Suprapubic skin (tissue), 4 donors: ENCODE results near the gene PYGB. TPM values are rescaled to one million over a fixed set of nuclear protein-coding genes. Genes with fewer than 3 reads are reported as not detected.
"Not testable (repeated sequence)": the region's sequence is repeated elsewhere in the genome, so short reads cannot be mapped to it uniquely, and the experiment has no call there.

Experiments
- DNase-seq, 2 donors: peaks; one replicate each; pipeline ENCODE4 v3.0.0-alpha.2; 2019; ENCODE audit warnings: low spot score in 2 of 2
- H3K27ac ChIP-seq: fragments of 200-600 bp; sonication (generic); one replicate; pipeline ENCODE4 v1.5.1; 2019
- H3K27me3 ChIP-seq: fragments of 200-600 bp; sonication (generic); one replicate; pipeline ENCODE4 v1.5.1; 2019
- H3K36me3 ChIP-seq: fragments of 200-600 bp; sonication (generic); one replicate; pipeline ENCODE4 v1.5.1; 2019
- H3K4me1 ChIP-seq: fragments of 200-600 bp; sonication (generic); one replicate; pipeline ENCODE4 v1.5.1; 2019
- H3K4me3 ChIP-seq: fragments of 200-600 bp; sonication (generic); one replicate; pipeline ENCODE4 v1.5.1; 2019; ENCODE audit warnings: mild to moderate bottlenecking
- H3K9me3 ChIP-seq: fragments of 200-600 bp; sonication (generic); one replicate; pipeline ENCODE4 v1.5.1; 2019
- CTCF ChIP-seq, 2 donors: fragments of 200-600 bp in 1 of 2; fragments of 450-650 bp in 1 of 2; sonication (generic) in 1 of 2; IDR thresholded peaks; one replicate each; pipeline ENCODE4 v1.5.1; 2016 to 2019; ENCODE audit warnings: antibody characterized with exemption in 2 of 2, mild to moderate bottlenecking in 1 of 2, moderate library complexity in 1 of 2
- EP300 ChIP-seq: sonication (generic); formaldehyde crosslinking; IDR thresholded peaks from one replicate; pipeline ENCODE4 v1.6.1; 2017; ENCODE audit warnings: antibody characterized with exemption
- POLR2A ChIP-seq, 2 donors: fragments of 450-650 bp; IDR thresholded peaks; one replicate each; pipeline ENCODE4 v1.6.1; 2017; ENCODE audit warnings: antibody characterized with exemption in 2 of 2, mild to moderate bottlenecking in 2 of 2, moderate library complexity in 2 of 2
- POLR2AphosphoS5 ChIP-seq, 3 donors: sonication (generic); formaldehyde crosslinking; IDR thresholded peaks; one replicate each; pipeline ENCODE4 v1.6.1; 2017; ENCODE audit warnings: antibody characterized with exemption in 3 of 3
- WGBS: methylation state at CpG from one replicate; pipeline ENCODE4 v1.1.5; 2018; 5-methylcytosine and 5-hydroxymethylcytosine counted together
- total RNA-seq, 4 donors: library from RNA; depleted of rRNA; stranded (reverse); fragments of >200 nt; gene quantifications; one replicate each; pipeline ENCODE4 v1.1.0, GENCODE V29; 2016

Gene PYGB
- total RNA-seq, 4 donors from 2014 or later: 142 to 247 (median 198) TPM

GRCh38 chr20:25227317-25227831 is 20.5 kb upstream of the PYGB start:
- Histone ChIP-seq H3K9me3 (no peaks in the 10 kb centered on the region), H3K27ac (peak overlapping the region; percentile 62), H3K36me3 (peaks cover 5% of the 10 kb centered on the region), H3K4me1 (peaks cover 18% of the 10 kb centered on the region), H3K27me3 (no peaks in the 10 kb centered on the region), H3K4me3 (no peak overlapping the region)
- 21% methylated on average over 12 of the region's 12 CpGs for WGBS
- DNase-seq: no peak
- TF ChIP-seq POLR2AphosphoS5 (IDR thresholded peaks at IDR 0.05) (no peak), EP300 (no peak), POLR2A (IDR thresholded peaks at IDR 0.05) (no peak), CTCF (IDR thresholded peaks at IDR 0.05) (no peak)

- Histone ChIP-seq H3K4me1 (peaks cover 33% of the 10 kb centered on the region), H3K27ac (no peak overlapping the region), H3K4me3 (no peak overlapping the region), H3K27me3 (no peaks in the 10 kb centered on the region), H3K9me3 (no peaks in the 10 kb centered on the region), H3K36me3 (peaks cover 5% of the 10 kb centered on the region)
- TF ChIP-seq EP300 (no peak), POLR2AphosphoS5 (IDR thresholded peaks at IDR 0.05) (no peak), POLR2A (IDR thresholded peaks at IDR 0.05) (no peak), CTCF (IDR thresholded peaks at IDR 0.05) (no peak)
- WGBS: 84% methylated on average over 20 of the region's 23 CpGs
- DNase-seq: no peak
Observed at GRCh38 chr20:25229486-25230165, 18.3 kb upstream of the PYGB start.

- Histone ChIP-seq H3K36me3 (peaks cover under 1% of the 10 kb centered on the region), H3K4me3 (no peak overlapping the region), H3K27ac (peak overlapping the region; percentile 43), H3K4me1 (peaks cover 36% of the 10 kb centered on the region), H3K27me3 (no peaks in the 10 kb centered on the region), H3K9me3 (no peaks in the 10 kb centered on the region)
- 72% methylated on average over 5 of the region's 8 CpGs for WGBS
- no peak for DNase-seq
- no peak for TF ChIP-seq POLR2AphosphoS5 (IDR thresholded peaks at IDR 0.05)
- TF ChIP-seq CTCF (IDR thresholded peaks at IDR 0.05): no peak
- TF ChIP-seq EP300: no peak
- no peak for TF ChIP-seq POLR2A (IDR thresholded peaks at IDR 0.05)
Observed at GRCh38 chr20:25230166-25230831, 17.6 kb upstream of the PYGB start.

GRCh38 chr20:25233016-25233772 is 14.7 kb upstream of the PYGB start:
- Histone ChIP-seq H3K27ac (peak overlapping the region; percentile 78), H3K4me3 (no peak overlapping the region), H3K9me3 (no peaks in the 10 kb centered on the region), H3K4me1 (peaks cover 35% of the 10 kb centered on the region), H3K27me3 (no peaks in the 10 kb centered on the region), H3K36me3 (no peaks in the 10 kb centered on the region)
- 73% methylated on average over 10 of the region's 10 CpGs for WGBS
- DNase-seq: no peak
- TF ChIP-seq POLR2AphosphoS5 (IDR thresholded peaks at IDR 0.05) (peak in 1 of 3 donors; percentile 9), CTCF (IDR thresholded peaks at IDR 0.05) (no peak), POLR2A (IDR thresholded peaks at IDR 0.05) (no peak)

GRCh38 chr20:25234009-25234849 is 13.7 kb upstream of the PYGB start:
- 63% methylated on average over 8 of the region's 8 CpGs for WGBS
- not testable (repeated sequence) for DNase-seq, H3K4me3 ChIP-seq, H3K9me3 ChIP-seq, H3K27me3 ChIP-seq, H3K36me3 ChIP-seq
- Histone ChIP-seq H3K27ac (peak overlapping the region; percentile 78), H3K4me1 (peaks cover 45% of the 10 kb centered on the region)
